Neural cell (in vitro differentiated cells): ENCODE data around the gene XIAP.

Experiments used
- CTCF ChIP-seq: fragments of 450-650 bp; IDR thresholded peaks from 2 replicates; pipeline ENCODE4 v1.5.1; 2014; ENCODE audit warnings: antibody characterized with exemption, mild to moderate bottlenecking, moderate library complexity; ENCODE audit not compliant: poor library complexity, severe bottlenecking
- REST ChIP-seq: IDR thresholded peaks from 2 replicates; pipeline ENCODE4 v1.6.1; 2012; ENCODE audit warnings: borderline replicate concordance
- TAF1 ChIP-seq: IDR thresholded peaks from 2 replicates; pipeline ENCODE4 v1.6.1; 2012; ENCODE audit warnings: low read depth

DNA sequence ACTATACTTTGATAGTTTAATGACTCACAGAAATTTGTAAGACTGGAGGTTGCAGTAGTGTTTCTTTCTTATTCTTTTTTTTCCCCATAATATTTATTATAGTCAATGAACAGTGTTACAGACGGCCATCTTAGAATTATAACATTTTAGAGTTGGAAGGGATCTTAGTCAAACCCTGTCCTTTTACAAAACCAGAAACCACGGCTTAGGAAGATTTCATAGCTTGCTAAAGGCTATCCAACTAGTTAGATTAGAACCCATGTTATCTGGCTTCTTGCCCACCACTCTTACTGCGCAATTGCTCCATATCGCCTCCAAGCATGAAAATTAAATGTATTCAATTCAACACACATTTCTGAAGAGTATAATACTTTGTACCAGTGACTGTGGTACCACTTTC, 1.1 kb downstream of the XIAP start:
- no peak for TF ChIP-seq CTCF
- TF ChIP-seq REST: no peak
- no peak for TF ChIP-seq TAF1
